ENCODE results near the gene HRCT1.

Gene HRCT1

GRCh38 chr9:35905912-35906679, at the start of gene HRCT1:
TSS of gene HRCT1 (plus strand) at chr9:35906202. CDS start at chr9:35906288, 86 bp downstream.
- Histone ChIP-seq H3K36me3 (ENCODE audit: control insufficient read depth in 2 of 2, insufficient read depth in 2 of 2, low read length in 2 of 2) (no peaks in the 10 kb centered on the region), H3K4me1 (ENCODE audit: control insufficient read depth in 2 of 2, insufficient read depth in 2 of 2, low read length in 2 of 2) (peaks cover 74 to 82% of the 10 kb centered on the region in 2 donors), H3K27ac (ENCODE audit: low read depth in 2 of 2, low read length in 2 of 2) (peak within 1 kb of the TSS; percentile 97), H3K4me3 (ENCODE audit: low read length in 2 of 2) (peak within 1 kb of the TSS; percentile 61 to 68), H3K9me3 (ENCODE audit: control insufficient read depth in 2 of 2, low read length in 2 of 2) (no peaks in the 10 kb centered on the region), H3K27me3 (ENCODE audit: control insufficient read depth in 2 of 2, insufficient read depth in 2 of 2, low read length in 2 of 2) (no peaks in the 10 kb centered on the region), H3K9ac (ENCODE audit: low read depth in 1 of 2, low read length in 2 of 2) (peak within 1 kb of the TSS; percentile 69 to 84)

DNA sequence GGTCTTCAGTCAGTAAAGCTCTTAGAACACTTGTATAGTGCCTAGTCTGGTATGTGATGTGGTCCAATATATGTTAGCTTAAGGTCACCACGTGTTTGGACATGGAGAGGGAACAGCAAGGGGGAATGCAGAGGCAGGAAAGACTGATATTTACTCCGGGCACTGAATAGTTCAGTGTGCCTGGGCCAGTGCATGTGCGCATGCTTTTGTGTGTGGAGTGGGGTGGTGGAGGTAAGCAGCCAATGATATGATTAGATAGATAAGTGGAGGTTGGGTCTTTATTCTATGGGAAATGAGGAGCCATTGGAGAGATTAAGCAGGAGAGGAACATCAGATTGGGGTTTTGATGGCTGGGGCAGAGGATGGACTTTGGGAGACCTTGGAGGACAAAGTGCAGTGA, 49.8 kb upstream of the HRCT1 start:
- no peak overlapping the region for H3K9ac ChIP-seq (ENCODE audit: low read depth in 1 of 2, low read length in 2 of 2)
- H3K27ac ChIP-seq (ENCODE audit: low read depth in 2 of 2, low read length in 2 of 2), result no peak overlapping the region
- H3K27me3 ChIP-seq (ENCODE audit: control insufficient read depth in 2 of 2, insufficient read depth in 2 of 2, low read length in 2 of 2), result peaks cover 2 to 5% of the 10 kb centered on the region in 2 donors
- H3K9me3 ChIP-seq (ENCODE audit: control insufficient read depth in 2 of 2, low read length in 2 of 2), result no peaks in the 10 kb centered on the region
- H3K36me3 ChIP-seq (ENCODE audit: control insufficient read depth in 2 of 2, insufficient read depth in 2 of 2, low read length in 2 of 2), result no peaks in the 10 kb centered on the region
- no peak overlapping the region for H3K4me3 ChIP-seq (ENCODE audit: low read length in 2 of 2)
- peaks cover 0 to 5% of the 10 kb centered on the region in 2 donors for H3K4me1 ChIP-seq (ENCODE audit: control insufficient read depth in 2 of 2, insufficient read depth in 2 of 2, low read length in 2 of 2)

DNA sequence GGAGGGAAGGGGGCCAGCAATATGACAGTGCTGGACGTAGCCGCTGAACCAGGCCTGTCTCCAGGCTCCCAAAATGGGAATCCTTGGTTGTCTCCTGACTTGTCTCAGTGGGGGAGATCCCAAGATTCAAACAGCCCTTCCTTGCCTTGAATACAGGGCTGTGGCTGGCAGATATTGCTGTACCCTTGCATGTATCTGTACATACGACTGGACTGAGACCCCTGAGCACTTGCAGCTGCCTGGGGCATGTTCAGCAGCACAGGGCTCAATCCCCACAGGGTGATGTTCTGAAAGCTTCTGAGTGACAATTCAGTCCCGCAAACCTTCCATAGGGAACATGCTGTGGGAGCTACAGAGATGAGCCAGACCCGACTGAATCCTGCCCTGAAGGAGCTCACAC, 49.1 kb upstream of the HRCT1 start:
- Histone ChIP-seq H3K36me3 (ENCODE audit: control insufficient read depth in 2 of 2, insufficient read depth in 2 of 2, low read length in 2 of 2) (no peaks in the 10 kb centered on the region), H3K9ac (ENCODE audit: low read depth in 1 of 2, low read length in 2 of 2) (no peak overlapping the region), H3K27me3 (ENCODE audit: control insufficient read depth in 2 of 2, insufficient read depth in 2 of 2, low read length in 2 of 2) (peaks cover 4 to 10% of the 10 kb centered on the region in 2 donors), H3K4me1 (ENCODE audit: control insufficient read depth in 2 of 2, insufficient read depth in 2 of 2, low read length in 2 of 2) (peaks cover 0 to 5% of the 10 kb centered on the region in 2 donors), H3K9me3 (ENCODE audit: control insufficient read depth in 2 of 2, low read length in 2 of 2) (no peaks in the 10 kb centered on the region), H3K4me3 (ENCODE audit: low read length in 2 of 2) (no peak overlapping the region), H3K27ac (ENCODE audit: low read depth in 2 of 2, low read length in 2 of 2) (no peak overlapping the region)

GRCh38 chr9:35858458-35858857, 47.5 kb upstream of the HRCT1 start:
- H3K9me3 ChIP-seq (ENCODE audit: control insufficient read depth in 2 of 2, low read length in 2 of 2), result no peaks in the 10 kb centered on the region
- H3K36me3 ChIP-seq (ENCODE audit: control insufficient read depth in 2 of 2, insufficient read depth in 2 of 2, low read length in 2 of 2), result no peaks in the 10 kb centered on the region
- H3K4me3 ChIP-seq (ENCODE audit: low read length in 2 of 2), result no peak overlapping the region
- H3K27ac ChIP-seq (ENCODE audit: low read depth in 2 of 2, low read length in 2 of 2), result no peak overlapping the region
- H3K4me1 ChIP-seq (ENCODE audit: control insufficient read depth in 2 of 2, insufficient read depth in 2 of 2, low read length in 2 of 2), result peaks cover 0 to 5% of the 10 kb centered on the region in 2 donors
- H3K27me3 ChIP-seq (ENCODE audit: control insufficient read depth in 2 of 2, insufficient read depth in 2 of 2, low read length in 2 of 2), result peaks cover 9 to 13% of the 10 kb centered on the region in 2 donors
- no peak overlapping the region for H3K9ac ChIP-seq (ENCODE audit: low read depth in 1 of 2, low read length in 2 of 2)

GRCh38 chr9:35859310-35859989, 46.6 kb upstream of the HRCT1 start:
- peaks cover 0 to 5% of the 10 kb centered on the region in 2 donors for H3K4me1 ChIP-seq (ENCODE audit: control insufficient read depth in 2 of 2, insufficient read depth in 2 of 2, low read length in 2 of 2)

GRCh38 chr9:35859990-35860339, 46.0 kb upstream of the HRCT1 start:
- no peaks in the 10 kb centered on the region for H3K36me3 ChIP-seq (ENCODE audit: control insufficient read depth in 2 of 2, insufficient read depth in 2 of 2, low read length in 2 of 2)
- peaks cover 13 to 14% of the 10 kb centered on the region in 2 donors for H3K27me3 ChIP-seq (ENCODE audit: control insufficient read depth in 2 of 2, insufficient read depth in 2 of 2, low read length in 2 of 2)
- no peak overlapping the region for H3K4me3 ChIP-seq (ENCODE audit: low read length in 2 of 2)
- H3K9me3 ChIP-seq (ENCODE audit: control insufficient read depth in 2 of 2, low read length in 2 of 2), result no peaks in the 10 kb centered on the region
- H3K9ac ChIP-seq (ENCODE audit: low read depth in 1 of 2, low read length in 2 of 2), result no peak overlapping the region
- no peak overlapping the region for H3K27ac ChIP-seq (ENCODE audit: low read depth in 2 of 2, low read length in 2 of 2)
- H3K4me1 ChIP-seq (ENCODE audit: control insufficient read depth in 2 of 2, insufficient read depth in 2 of 2, low read length in 2 of 2), result peaks cover 0 to 5% of the 10 kb centered on the region in 2 donors

More at GRCh38 chr9:35859310-35859989, 46.6 kb upstream of the HRCT1 start:
- Histone ChIP-seq H3K36me3 (ENCODE audit: control insufficient read depth in 2 of 2, insufficient read depth in 2 of 2, low read length in 2 of 2) (no peaks in the 10 kb centered on the region), H3K4me3 (ENCODE audit: low read length in 2 of 2) (no peak overlapping the region), H3K27ac (ENCODE audit: low read depth in 2 of 2, low read length in 2 of 2) (no peak overlapping the region), H3K9me3 (ENCODE audit: control insufficient read depth in 2 of 2, low read length in 2 of 2) (no peaks in the 10 kb centered on the region), H3K9ac (ENCODE audit: low read depth in 1 of 2, low read length in 2 of 2) (no peak overlapping the region), H3K27me3 (ENCODE audit: control insufficient read depth in 2 of 2, insufficient read depth in 2 of 2, low read length in 2 of 2) (peaks cover 13 to 14% of the 10 kb centered on the region in 2 donors)

- H3K27ac ChIP-seq (ENCODE audit: low read depth in 2 of 2, low read length in 2 of 2), result no peak overlapping the region
- no peaks in the 10 kb centered on the region for H3K9me3 ChIP-seq (ENCODE audit: control insufficient read depth in 2 of 2, low read length in 2 of 2)
- peaks cover 0 to 5% of the 10 kb centered on the region in 2 donors for H3K4me1 ChIP-seq (ENCODE audit: control insufficient read depth in 2 of 2, insufficient read depth in 2 of 2, low read length in 2 of 2)
- no peak overlapping the region for H3K4me3 ChIP-seq (ENCODE audit: low read length in 2 of 2)
- no peaks in the 10 kb centered on the region for H3K36me3 ChIP-seq (ENCODE audit: control insufficient read depth in 2 of 2, insufficient read depth in 2 of 2, low read length in 2 of 2)
- H3K27me3 ChIP-seq (ENCODE audit: control insufficient read depth in 2 of 2, insufficient read depth in 2 of 2, low read length in 2 of 2), result peaks cover 13 to 14% of the 10 kb centered on the region in 2 donors
- H3K9ac ChIP-seq (ENCODE audit: low read depth in 1 of 2, low read length in 2 of 2), result no peak overlapping the region
These were observed 44.7 kb upstream of the HRCT1 start for GRCh38 chr9:35861161-35861897.

GRCh38 chr9:35862328-35862727, 43.7 kb upstream of the HRCT1 start:
- Histone ChIP-seq H3K4me1 (ENCODE audit: control insufficient read depth in 2 of 2, insufficient read depth in 2 of 2, low read length in 2 of 2) (peaks cover 0 to 5% of the 10 kb centered on the region in 2 donors), H3K27me3 (ENCODE audit: control insufficient read depth in 2 of 2, insufficient read depth in 2 of 2, low read length in 2 of 2) (peaks cover 13 to 14% of the 10 kb centered on the region in 2 donors), H3K9me3 (ENCODE audit: control insufficient read depth in 2 of 2, low read length in 2 of 2) (no peaks in the 10 kb centered on the region), H3K36me3 (ENCODE audit: control insufficient read depth in 2 of 2, insufficient read depth in 2 of 2, low read length in 2 of 2) (no peaks in the 10 kb centered on the region), H3K27ac (ENCODE audit: low read depth in 2 of 2, low read length in 2 of 2) (no peak overlapping the region), H3K9ac (ENCODE audit: low read depth in 1 of 2, low read length in 2 of 2) (no peak overlapping the region), H3K4me3 (ENCODE audit: low read length in 2 of 2) (no peak overlapping the region)

GRCh38 chr9:35863583-35863982, 42.4 kb upstream of the HRCT1 start:
- H3K27me3 ChIP-seq (ENCODE audit: control insufficient read depth in 2 of 2, insufficient read depth in 2 of 2, low read length in 2 of 2), result peaks cover 13 to 14% of the 10 kb centered on the region in 2 donors

More at GRCh38 chr9:35863583-35863982, 42.4 kb upstream of the HRCT1 start:
- Histone ChIP-seq H3K36me3 (ENCODE audit: control insufficient read depth in 2 of 2, insufficient read depth in 2 of 2, low read length in 2 of 2) (no peaks in the 10 kb centered on the region), H3K4me3 (ENCODE audit: low read length in 2 of 2) (no peak overlapping the region), H3K4me1 (ENCODE audit: control insufficient read depth in 2 of 2, insufficient read depth in 2 of 2, low read length in 2 of 2) (peaks cover 0 to 5% of the 10 kb centered on the region in 2 donors), H3K9ac (ENCODE audit: low read depth in 1 of 2, low read length in 2 of 2) (no peak overlapping the region), H3K9me3 (ENCODE audit: control insufficient read depth in 2 of 2, low read length in 2 of 2) (no peaks in the 10 kb centered on the region), H3K27ac (ENCODE audit: low read depth in 2 of 2, low read length in 2 of 2) (no peak overlapping the region)

Data from mucosa of rectum (tissue), 2 donors.